Ovary (tissue), 3 donors: Measurements from ENCODE around the gene CRNKL1.

Experiments used
- CTCF ChIP-seq, 3 donors: fragments of 450-650 bp in 2 of 3; fragments of 200-600 bp in 1 of 3; IDR thresholded peaks; one replicate each; pipeline versions ENCODE4 v1.5.1 to v1.8.0; 2016 to 2022; ENCODE audit warnings: antibody characterized with exemption in 3 of 3, mild to moderate bottlenecking in 1 of 3
- EP300 ChIP-seq: sonication (generic); formaldehyde crosslinking; IDR thresholded peaks from one replicate; pipeline ENCODE4 v1.6.1; 2017; ENCODE audit warnings: antibody characterized with exemption
- POLR2A ChIP-seq: fragments of 450-650 bp; IDR thresholded peaks from one replicate; pipeline ENCODE4 v1.6.1; 2017; ENCODE audit warnings: antibody characterized with exemption, mild to moderate bottlenecking, moderate library complexity
- donor health status: DM: no; HTN: no; CAD: no.

- TF ChIP-seq CTCF (IDR thresholded peaks at IDR 0.05) (peak; percentile 73 to 81 (median 75)), EP300 (no peak), POLR2A (no peak)
Observed at GRCh38 chr20:19995220-19995863, 56.9 kb downstream of the CRNKL1 start.
